ENCODE measurements around the gene TP53BP2.

GRCh38 chr1:223837206-223837605, 8.5 kb downstream of the TP53BP2 start:
- no peak for TF ChIP-seq POLR2A (IDR thresholded peaks at IDR 0.05)
- TF ChIP-seq, protein P1, sequence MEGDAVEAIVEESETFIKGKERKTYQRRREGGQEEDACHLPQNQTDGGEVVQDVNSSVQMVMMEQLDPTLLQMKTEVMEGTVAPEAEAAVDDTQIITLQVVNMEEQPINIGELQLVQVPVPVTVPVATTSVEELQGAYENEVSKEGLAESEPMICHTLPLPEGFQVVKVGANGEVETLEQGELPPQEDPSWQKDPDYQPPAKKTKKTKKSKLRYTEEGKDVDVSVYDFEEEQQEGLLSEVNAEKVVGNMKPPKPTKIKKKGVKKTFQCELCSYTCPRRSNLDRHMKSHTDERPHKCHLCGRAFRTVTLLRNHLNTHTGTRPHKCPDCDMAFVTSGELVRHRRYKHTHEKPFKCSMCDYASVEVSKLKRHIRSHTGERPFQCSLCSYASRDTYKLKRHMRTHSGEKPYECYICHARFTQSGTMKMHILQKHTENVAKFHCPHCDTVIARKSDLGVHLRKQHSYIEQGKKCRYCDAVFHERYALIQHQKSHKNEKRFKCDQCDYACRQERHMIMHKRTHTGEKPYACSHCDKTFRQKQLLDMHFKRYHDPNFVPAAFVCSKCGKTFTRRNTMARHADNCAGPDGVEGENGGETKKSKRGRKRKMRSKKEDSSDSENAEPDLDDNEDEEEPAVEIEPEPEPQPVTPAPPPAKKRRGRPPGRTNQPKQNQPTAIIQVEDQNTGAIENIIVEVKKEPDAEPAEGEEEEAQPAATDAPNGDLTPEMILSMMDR (IDR thresholded peaks at IDR 0.05 in 4 of 5, conservative IDR thresholded peaks at IDR 0.05 in 1 of 5) = no peak

Data from gastrocnemius medialis (tissue), 4 donors.